GM23338 (cell line): Measurements from ENCODE around the gene TCTA. TPM values are rescaled to one million over a fixed set of nuclear protein-coding genes. Genes with fewer than 3 reads are reported as not detected.
A peak's percentile ranks its signal among the peaks of the same experiment; 100 is the strongest.

Experiments
- ATAC-seq: fragments of 200-7000 bp; cut with Tn5 transposase; 3 replicates; pipeline ENCODE4 v1.9.1; 2020
- DNase-seq: peaks from one replicate; pipeline ENCODE4 v3.0.0-alpha.2; 2015; ENCODE audit warnings: low spot score
- H2AFZ ChIP-seq: fragments of 200-600 bp; sonication (generic); 2 replicates; pipeline ENCODE4 v1.8.0; 2016; ENCODE audit warnings: antibody characterized with exemption, mild to moderate bottlenecking, moderate library complexity
- H3F3A ChIP-seq: fragments of 200-600 bp; sonication (generic); replicated peaks from 2 replicates; pipeline ENCODE4 v1.8.0; 2017; ENCODE audit warnings: antibody characterized with exemption, mixed run types, low read depth
- H3K27ac ChIP-seq: fragments of 200-600 bp; sonication (generic); 2 replicates; pipeline ENCODE4 v1.6.1; 2016; ENCODE audit warnings: low read depth
- H3K27me3 ChIP-seq: fragments of 200-600 bp; sonication (generic); 2 replicates; pipeline ENCODE4 v1.8.0; 2016; ENCODE audit warnings: mild to moderate bottlenecking, mixed run types, moderate library complexity; ENCODE audit not compliant: insufficient read depth
- H3K36me3 ChIP-seq: fragments of 200-600 bp; sonication (generic); 2 replicates; pipeline ENCODE4 v1.8.0; 2016; ENCODE audit warnings: mild to moderate bottlenecking; ENCODE audit not compliant: insufficient read depth
- H3K4me1 ChIP-seq: fragments of 200-600 bp; sonication (generic); 2 replicates; pipeline ENCODE4 v1.8.0; 2016; ENCODE audit warnings: mild to moderate bottlenecking, moderate library complexity; ENCODE audit not compliant: insufficient read depth
- H3K4me2 ChIP-seq: fragments of 200-600 bp; sonication (generic); 2 replicates; pipeline ENCODE4 v1.7.1; 2017; ENCODE audit warnings: mixed run types
- H3K4me3 ChIP-seq: fragments of 200-600 bp; sonication (generic); 2 replicates; pipeline ENCODE4 v1.6.1; 2016; ENCODE audit warnings: mixed run types
- H3K79me2 ChIP-seq: fragments of 200-600 bp; sonication (generic); replicated peaks from 2 replicates; pipeline ENCODE4 v1.8.0; 2017; ENCODE audit warnings: mild to moderate bottlenecking; ENCODE audit not compliant: insufficient read depth
- H3K9me2 ChIP-seq: fragments of 200-600 bp; sonication (generic); 2 replicates; pipeline ENCODE4 v1.8.0; 2017; ENCODE audit not compliant: insufficient read depth
- H4K20me1 ChIP-seq: fragments of 200-600 bp; sonication (generic); replicated peaks from 2 replicates; pipeline ENCODE4 v1.8.0; 2017; ENCODE audit warnings: mild to moderate bottlenecking; ENCODE audit not compliant: insufficient read depth
- H3K27ac Mint-ChIP-seq: 2 replicates; pipeline ENCODE4 v1.8.0; 2020; ENCODE audit warnings: inconsistent platforms, mild to moderate bottlenecking, moderate library complexity, mixed read lengths
- H3K27me3 Mint-ChIP-seq: 3 replicates; pipeline ENCODE4 v1.8.0; 2022; ENCODE audit warnings: low read depth, mild to moderate bottlenecking, moderate library complexity, mixed read lengths, inconsistent platforms; ENCODE audit not compliant: insufficient read depth, poor library complexity
- H3K36me3 Mint-ChIP-seq: 3 replicates; pipeline ENCODE4 v1.8.0; 2021; ENCODE audit warnings: low read depth, mild to moderate bottlenecking, inconsistent platforms, moderate library complexity, mixed read lengths
- H3K4me1 Mint-ChIP-seq: 3 replicates; pipeline ENCODE4 v1.8.0; 2020; ENCODE audit warnings: mild to moderate bottlenecking, inconsistent platforms, mixed read lengths
- H3K4me3 Mint-ChIP-seq: 3 replicates; pipeline ENCODE4 v1.8.0; 2021; ENCODE audit warnings: moderate library complexity, mild to moderate bottlenecking, inconsistent platforms, mixed read lengths
- H3K9me3 Mint-ChIP-seq: 3 replicates; pipeline ENCODE4 v1.8.0; 2020; ENCODE audit warnings: moderate library complexity, mild to moderate bottlenecking, inconsistent platforms, mixed read lengths
- CREB1 ChIP-seq: fragments of 250-450 bp; sonication (Bioruptor Pico); IDR thresholded peaks from 2 replicates; pipeline ENCODE4 v1.5.0; 2020; ENCODE audit warnings: low read depth, mild to moderate bottlenecking, moderate library complexity
- EZH2 ChIP-seq: fragments of 200-600 bp; sonication (generic); IDR thresholded peaks from one replicate; pipeline ENCODE4 v1.8.0; 2017; ENCODE audit warnings: antibody characterized with exemption, mild to moderate bottlenecking, low read depth; ENCODE audit not compliant: unreplicated experiment
- EZH2phosphoT487 ChIP-seq: fragments of 200-600 bp; sonication (generic); IDR thresholded peaks from one replicate; pipeline ENCODE4 v1.8.1; 2018; ENCODE audit warnings: antibody characterized with exemption; ENCODE audit not compliant: unreplicated experiment
- JUNB ChIP-seq: IDR thresholded peaks from one replicate; pipeline ENCODE4 v1.6.1; 2016; ENCODE audit warnings: antibody characterized with exemption; ENCODE audit not compliant: unreplicated experiment
- NANOG ChIP-seq: IDR thresholded peaks from 2 replicates; pipeline ENCODE4 v1.6.1; 2016; ENCODE audit warnings: antibody characterized with exemption, borderline replicate concordance
- POLR2AphosphoS5 ChIP-seq: IDR thresholded peaks from 2 replicates; pipeline ENCODE4 v1.6.1; 2016; ENCODE audit warnings: antibody characterized with exemption, low read depth
- ZNF114 ChIP-seq: fragments of 250-450 bp; sonication (Bioruptor Pico); IDR thresholded peaks from 2 replicates; pipeline ENCODE4 v1.5.0; 2020; ENCODE audit warnings: mild to moderate bottlenecking, moderate library complexity
- ZNF331 ChIP-seq: fragments of 250-450 bp; sonication (Bioruptor Pico); IDR thresholded peaks from 2 replicates; pipeline ENCODE4 v1.5.0; 2020; ENCODE audit warnings: low read depth, mild to moderate bottlenecking, moderate library complexity
- polyA plus RNA-seq: library from polyadenylated mRNA; unstranded; fragments of >200 nt; fragmentation: Nextera tagmentation; extraction: Ambion mirVana; gene quantifications from 2 replicates; pipeline ENCODE4 v1.2.1, GENCODE V29; 2016
- total RNA-seq: library from RNA; depleted of rRNA; stranded (reverse); fragments of >200 nt; shearing (Covaris generic); gene quantifications from 2 replicates; pipeline ENCODE4 v1.2.3, GENCODE V29; 2014
- TF ChIP-seq, protein P1 (sequence below): IDR thresholded peaks from 2 replicates; pipeline ENCODE4 v1.6.1; 2016; ENCODE audit warnings: antibody characterized with exemption
- TF ChIP-seq, protein P2 (sequence below), 2 experiments: fragments of 200-600 bp in 1 of 2; sonication (generic) in 1 of 2; conservative IDR thresholded peaks; 2 replicates each; pipeline versions ENCODE4 v1.5.1 to v1.6.1; 2016 to 2017; ENCODE audit warnings: antibody characterized with exemption in 2 of 2, low read depth in 2 of 2, mild to moderate bottlenecking in 2 of 2, moderate library complexity in 1 of 2
- TF ChIP-seq, protein P3 (sequence below): IDR thresholded peaks from one replicate; pipeline ENCODE4 v1.6.1; 2018; ENCODE audit warnings: antibody characterized with exemption; ENCODE audit not compliant: unreplicated experiment

TCTA gene
- total and polyA plus RNA-seq, 2 experiments from 2014 or later: 4.0 to 5.0 TPM

DNA sequence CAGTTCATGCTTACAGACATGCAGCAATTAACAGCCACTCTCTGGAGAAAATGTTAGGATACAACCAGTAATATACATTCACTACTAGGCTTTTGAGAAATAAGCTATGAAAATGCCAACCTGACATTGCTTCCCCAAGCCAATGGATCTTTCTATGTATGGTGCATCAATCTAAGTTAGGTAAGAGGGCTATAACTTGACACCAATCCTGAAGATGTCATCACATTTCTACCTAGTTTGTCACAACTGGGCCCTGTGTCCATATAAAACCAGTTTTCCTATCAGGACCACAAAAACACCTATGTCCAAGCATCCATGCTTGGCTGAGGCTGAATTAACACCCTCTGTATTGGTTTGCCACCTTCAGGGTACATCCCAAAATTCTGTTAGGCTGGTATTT lies 40.3 kb upstream of the TCTA start:
- Histone ChIP-seq H3K36me3 (peaks cover 33% of the 10 kb centered on the region), H2AFZ (no peak overlapping the region), H3K4me2 (no peak overlapping the region), H3K4me3 (no peak overlapping the region), H3F3A (peaks cover 9% of the 10 kb centered on the region), H3K79me2 (peaks cover 64% of the 10 kb centered on the region), H3K27ac (no peak overlapping the region), H4K20me1 (peaks cover 32% of the 10 kb centered on the region), H3K9me2 (no peaks in the 10 kb centered on the region), H3K4me1 (no peaks in the 10 kb centered on the region), H3K27me3 (no peaks in the 10 kb centered on the region)
- ATAC-seq (no peak), DNase-seq (no peak)
- Mint-ChIP-seq H3K27ac (no peak overlapping the region), H3K36me3 (peaks cover 64% of the 10 kb centered on the region), H3K4me1 (no peaks in the 10 kb centered on the region), H3K27me3 (peaks cover 2% of the 10 kb centered on the region), H3K4me3 (no peak overlapping the region), H3K9me3 (no peaks in the 10 kb centered on the region)
- TF ChIP-seq EZH2phosphoT487: no peak
- TF ChIP-seq EZH2: no peak
- TF ChIP-seq, protein P1, sequence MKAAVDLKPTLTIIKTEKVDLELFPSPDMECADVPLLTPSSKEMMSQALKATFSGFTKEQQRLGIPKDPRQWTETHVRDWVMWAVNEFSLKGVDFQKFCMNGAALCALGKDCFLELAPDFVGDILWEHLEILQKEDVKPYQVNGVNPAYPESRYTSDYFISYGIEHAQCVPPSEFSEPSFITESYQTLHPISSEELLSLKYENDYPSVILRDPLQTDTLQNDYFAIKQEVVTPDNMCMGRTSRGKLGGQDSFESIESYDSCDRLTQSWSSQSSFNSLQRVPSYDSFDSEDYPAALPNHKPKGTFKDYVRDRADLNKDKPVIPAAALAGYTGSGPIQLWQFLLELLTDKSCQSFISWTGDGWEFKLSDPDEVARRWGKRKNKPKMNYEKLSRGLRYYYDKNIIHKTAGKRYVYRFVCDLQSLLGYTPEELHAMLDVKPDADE: no peak
- no peak for TF ChIP-seq CREB1 (CRISPR knock-in tag)
- TF ChIP-seq ZNF331 (CRISPR knock-in tag): no peak
- no peak for TF ChIP-seq ZNF114 (CRISPR knock-in tag)

DNA sequence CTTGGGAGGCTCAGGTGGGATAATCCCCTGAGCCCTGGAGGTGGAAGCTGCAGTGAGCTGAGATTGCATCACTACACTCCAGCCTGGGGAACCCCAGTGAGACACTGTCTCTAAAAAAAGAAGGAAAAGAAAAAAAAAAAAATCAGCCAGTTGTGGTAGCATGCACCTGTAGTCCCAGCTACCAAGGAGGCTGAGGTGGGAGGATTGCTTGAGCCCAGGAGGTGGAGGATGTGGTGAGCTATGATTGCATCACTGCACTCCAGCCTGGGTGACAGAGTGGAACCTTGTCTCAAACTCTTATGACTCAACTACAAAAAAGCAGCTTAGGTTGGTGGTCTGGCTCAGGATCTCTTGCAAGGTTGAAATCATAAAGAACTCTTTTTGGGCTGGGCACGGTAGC lies 34.7 kb upstream of the TCTA start:
- peaks cover 3% of the 10 kb centered on the region; the same call in 1 of the 3 replicates for H3K4me1 Mint-ChIP-seq
- Histone ChIP-seq H2AFZ (no peak overlapping the region), H3F3A (peaks cover 9% of the 10 kb centered on the region), H3K4me3 (no peak overlapping the region), H3K4me1 (0 out of 2 replicates have a peak, but pooled peaks cover 3% of the 10 kb centered on the region), H3K4me2 (no peak overlapping the region), H3K36me3 (0 out of 2 replicates have a peak, but pooled peaks cover 18% of the 10 kb centered on the region), H3K27ac (0 out of 2 replicates have a peak overlapping the region, but pooled peaks have one; percentile 74), H3K27me3 (no peaks in the 10 kb centered on the region), H3K79me2 (peaks cover 96% of the 10 kb centered on the region), H4K20me1 (peaks cover 45% of the 10 kb centered on the region), H3K9me2 (no peaks in the 10 kb centered on the region)
- H3K27ac Mint-ChIP-seq: peak overlapping the region; percentile 74
- DNase-seq (no peak), ATAC-seq (peak; percentile 38; the same call in 2 of the 3 replicates)
- peaks cover 3% of the 10 kb centered on the region for H3K27me3 Mint-ChIP-seq
- H3K36me3 Mint-ChIP-seq: peaks cover 30% of the 10 kb centered on the region
- H3K4me3 Mint-ChIP-seq: no peak overlapping the region
- H3K9me3 Mint-ChIP-seq: no peaks in the 10 kb centered on the region
- TF ChIP-seq ZNF114 (CRISPR knock-in tag) (no peak), ZNF331 (CRISPR knock-in tag) (no peak), EZH2phosphoT487 (no peak), POLR2AphosphoS5 (no peak), NANOG (no peak), CREB1 (CRISPR knock-in tag) (no peak), JUNB (no peak)
- TF ChIP-seq, protein P2, sequence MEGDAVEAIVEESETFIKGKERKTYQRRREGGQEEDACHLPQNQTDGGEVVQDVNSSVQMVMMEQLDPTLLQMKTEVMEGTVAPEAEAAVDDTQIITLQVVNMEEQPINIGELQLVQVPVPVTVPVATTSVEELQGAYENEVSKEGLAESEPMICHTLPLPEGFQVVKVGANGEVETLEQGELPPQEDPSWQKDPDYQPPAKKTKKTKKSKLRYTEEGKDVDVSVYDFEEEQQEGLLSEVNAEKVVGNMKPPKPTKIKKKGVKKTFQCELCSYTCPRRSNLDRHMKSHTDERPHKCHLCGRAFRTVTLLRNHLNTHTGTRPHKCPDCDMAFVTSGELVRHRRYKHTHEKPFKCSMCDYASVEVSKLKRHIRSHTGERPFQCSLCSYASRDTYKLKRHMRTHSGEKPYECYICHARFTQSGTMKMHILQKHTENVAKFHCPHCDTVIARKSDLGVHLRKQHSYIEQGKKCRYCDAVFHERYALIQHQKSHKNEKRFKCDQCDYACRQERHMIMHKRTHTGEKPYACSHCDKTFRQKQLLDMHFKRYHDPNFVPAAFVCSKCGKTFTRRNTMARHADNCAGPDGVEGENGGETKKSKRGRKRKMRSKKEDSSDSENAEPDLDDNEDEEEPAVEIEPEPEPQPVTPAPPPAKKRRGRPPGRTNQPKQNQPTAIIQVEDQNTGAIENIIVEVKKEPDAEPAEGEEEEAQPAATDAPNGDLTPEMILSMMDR (conservative IDR thresholded peaks at IDR 0.05; ENCODE audit: low read depth in 2 of 2): no peak
- TF ChIP-seq, protein P1: no peak
- TF ChIP-seq, protein P3, sequence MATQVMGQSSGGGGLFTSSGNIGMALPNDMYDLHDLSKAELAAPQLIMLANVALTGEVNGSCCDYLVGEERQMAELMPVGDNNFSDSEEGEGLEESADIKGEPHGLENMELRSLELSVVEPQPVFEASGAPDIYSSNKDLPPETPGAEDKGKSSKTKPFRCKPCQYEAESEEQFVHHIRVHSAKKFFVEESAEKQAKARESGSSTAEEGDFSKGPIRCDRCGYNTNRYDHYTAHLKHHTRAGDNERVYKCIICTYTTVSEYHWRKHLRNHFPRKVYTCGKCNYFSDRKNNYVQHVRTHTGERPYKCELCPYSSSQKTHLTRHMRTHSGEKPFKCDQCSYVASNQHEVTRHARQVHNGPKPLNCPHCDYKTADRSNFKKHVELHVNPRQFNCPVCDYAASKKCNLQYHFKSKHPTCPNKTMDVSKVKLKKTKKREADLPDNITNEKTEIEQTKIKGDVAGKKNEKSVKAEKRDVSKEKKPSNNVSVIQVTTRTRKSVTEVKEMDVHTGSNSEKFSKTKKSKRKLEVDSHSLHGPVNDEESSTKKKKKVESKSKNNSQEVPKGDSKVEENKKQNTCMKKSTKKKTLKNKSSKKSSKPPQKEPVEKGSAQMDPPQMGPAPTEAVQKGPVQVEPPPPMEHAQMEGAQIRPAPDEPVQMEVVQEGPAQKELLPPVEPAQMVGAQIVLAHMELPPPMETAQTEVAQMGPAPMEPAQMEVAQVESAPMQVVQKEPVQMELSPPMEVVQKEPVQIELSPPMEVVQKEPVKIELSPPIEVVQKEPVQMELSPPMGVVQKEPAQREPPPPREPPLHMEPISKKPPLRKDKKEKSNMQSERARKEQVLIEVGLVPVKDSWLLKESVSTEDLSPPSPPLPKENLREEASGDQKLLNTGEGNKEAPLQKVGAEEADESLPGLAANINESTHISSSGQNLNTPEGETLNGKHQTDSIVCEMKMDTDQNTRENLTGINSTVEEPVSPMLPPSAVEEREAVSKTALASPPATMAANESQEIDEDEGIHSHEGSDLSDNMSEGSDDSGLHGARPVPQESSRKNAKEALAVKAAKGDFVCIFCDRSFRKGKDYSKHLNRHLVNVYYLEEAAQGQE: no peak
